HG02610 (cell line): ENCODE data around the gene NIPA2.
A peak's percentile ranks its signal among the peaks of the same experiment; 100 is the strongest.

Source experiments
- ATAC-seq: cut with Tn5 transposase; IDR thresholded peaks from one replicate; pipeline ENCODE4 v1.9.1; 2021; ENCODE audit warnings: mild to moderate bottlenecking, moderate library complexity; ENCODE audit not compliant: unreplicated experiment

Gene NIPA2

GRCh38 chr15:22895465-22896190 lies 57.2 kb downstream of the NIPA2 start:
- peak; percentile 96 for ATAC-seq

GRCh38 chr15:22902046-22902445 lies 63.6 kb downstream of the NIPA2 start:
- no peak for ATAC-seq

GRCh38 chr15:22902578-22902977 lies 64.1 kb downstream of the NIPA2 start:
- no peak for ATAC-seq

GRCh38 chr15:22902981-22903380 lies 64.5 kb downstream of the NIPA2 start:
- ATAC-seq = no peak

GRCh38 chr15:22903427-22903826 lies 65.0 kb downstream of the NIPA2 start:
- ATAC-seq = no peak

GRCh38 chr15:22903961-22904534 lies 65.6 kb downstream of the NIPA2 start:
- ATAC-seq = no peak

GRCh38 chr15:22904736-22905135 lies 66.3 kb downstream of the NIPA2 start:
- ATAC-seq = no peak

- no peak for ATAC-seq
Observed at GRCh38 chr15:22907161-22907950, 68.9 kb downstream of the NIPA2 start.

GRCh38 chr15:22908830-22909229 lies 70.4 kb downstream of the NIPA2 start:
- no peak for ATAC-seq

- no peak for ATAC-seq
Observed at GRCh38 chr15:22911306-22911705, 72.8 kb downstream of the NIPA2 start.

GRCh38 chr15:22912256-22912655 lies 73.8 kb downstream of the NIPA2 start:
- ATAC-seq = no peak

GRCh38 chr15:22913646-22914380 lies 75.3 kb downstream of the NIPA2 start:
- no peak for ATAC-seq

- no peak for ATAC-seq
Observed at GRCh38 chr15:22915866-22916515, 77.5 kb downstream of the NIPA2 start.

- ATAC-seq = no peak
Observed at GRCh38 chr15:22916606-22917350, 78.3 kb downstream of the NIPA2 start.

GRCh38 chr15:22917556-22917955 lies 79.1 kb downstream of the NIPA2 start:
- no peak for ATAC-seq
